ENCODE data around the gene CLEC4D.
"Not testable (repeated sequence)": the region's sequence is repeated elsewhere in the genome, so short reads cannot be mapped to it uniquely, and the experiment has no call there.

Gene CLEC4D

DNA sequence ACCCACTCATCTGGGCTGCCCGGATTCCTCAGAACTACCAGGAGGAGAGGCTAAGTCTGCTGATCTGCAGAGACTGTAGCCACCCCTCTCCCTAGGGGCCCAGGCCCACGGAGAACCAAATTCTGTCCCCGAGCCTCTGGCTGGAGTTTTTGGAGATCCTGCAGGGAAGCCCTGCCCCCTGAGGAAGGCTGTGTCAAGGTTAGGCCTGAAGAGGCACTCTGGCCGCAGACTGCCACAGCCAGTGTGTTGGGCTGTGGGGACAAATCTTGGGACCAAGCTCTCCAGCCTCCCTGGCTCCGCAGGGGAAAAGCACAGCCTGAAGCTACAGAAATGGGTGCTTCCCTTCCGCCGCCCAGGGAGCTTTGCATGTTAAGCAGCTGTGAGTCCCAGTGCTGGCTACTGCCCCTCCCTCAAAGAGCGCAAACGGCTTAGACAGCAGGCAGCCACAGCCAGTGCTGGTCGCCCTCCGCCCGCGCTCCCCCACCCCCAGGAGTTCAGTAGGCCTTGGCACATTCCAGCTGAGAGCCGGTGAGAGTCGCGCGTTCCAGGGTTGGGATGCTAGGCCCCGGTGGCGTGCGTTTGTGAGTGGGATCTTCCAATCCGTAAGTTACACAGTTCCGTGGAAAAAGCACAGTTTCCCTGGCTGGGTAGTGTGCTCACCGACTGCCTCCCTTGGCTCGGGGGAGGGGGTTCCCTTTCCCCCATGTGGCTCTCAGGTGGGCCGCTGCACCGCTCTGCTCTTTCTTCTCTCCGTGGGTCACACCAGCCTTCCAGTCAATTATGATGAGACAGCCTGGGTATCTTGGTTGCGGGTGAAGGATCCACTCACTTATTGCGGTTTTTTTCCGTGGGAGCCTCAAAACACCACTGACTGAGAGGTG is 14.2 kb downstream of the CLEC4D start:
- no peak for DNase-seq (ENCODE audit: low read depth in 2 of 3, low spot score in 1 of 3)

DNA sequence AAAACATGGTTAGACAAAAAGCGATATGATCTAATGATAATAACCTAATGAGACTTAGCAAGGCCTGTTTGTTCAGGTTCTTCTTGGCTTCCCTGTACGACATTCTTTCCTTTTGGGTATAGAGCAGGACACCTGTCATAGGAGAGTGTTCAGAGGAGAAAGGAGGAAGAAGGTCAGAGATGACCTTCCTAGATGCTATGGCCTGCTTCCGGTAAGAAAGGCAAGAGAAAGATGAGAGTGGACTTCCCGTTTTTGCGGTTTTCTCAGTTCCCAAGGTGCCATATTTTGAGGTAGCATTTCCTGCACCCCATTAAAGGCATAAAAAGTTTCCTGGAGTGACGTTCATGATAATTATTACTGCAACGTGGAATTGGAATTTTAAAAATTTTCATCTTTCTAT is 18.7 kb downstream of the CLEC4D start:
- no peak for DNase-seq (ENCODE audit: low read depth in 2 of 3, low spot score in 1 of 3)

DNA sequence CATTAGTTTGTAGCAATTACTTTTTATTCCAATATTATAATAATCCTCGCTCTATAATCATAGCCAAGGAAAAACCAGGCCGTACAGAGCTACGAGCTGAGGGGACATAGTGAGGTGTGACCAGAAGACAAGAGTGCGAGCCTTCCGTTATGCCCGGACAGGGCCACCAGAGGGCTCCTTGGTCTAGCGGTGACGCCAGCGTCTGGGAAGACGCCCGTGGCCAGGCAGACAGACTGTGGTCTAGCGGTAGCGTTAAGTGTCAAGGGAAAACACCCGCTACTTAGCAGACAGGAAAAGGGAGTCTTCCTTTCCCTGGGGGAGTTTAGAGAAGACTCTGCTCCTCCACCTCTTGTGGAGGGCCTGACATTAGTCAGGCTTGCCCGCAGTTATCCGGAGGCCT is 24.5 kb downstream of the CLEC4D start:
- DNase-seq (ENCODE audit: low read depth in 2 of 3, low spot score in 1 of 3): not testable (repeated sequence)

DNA sequence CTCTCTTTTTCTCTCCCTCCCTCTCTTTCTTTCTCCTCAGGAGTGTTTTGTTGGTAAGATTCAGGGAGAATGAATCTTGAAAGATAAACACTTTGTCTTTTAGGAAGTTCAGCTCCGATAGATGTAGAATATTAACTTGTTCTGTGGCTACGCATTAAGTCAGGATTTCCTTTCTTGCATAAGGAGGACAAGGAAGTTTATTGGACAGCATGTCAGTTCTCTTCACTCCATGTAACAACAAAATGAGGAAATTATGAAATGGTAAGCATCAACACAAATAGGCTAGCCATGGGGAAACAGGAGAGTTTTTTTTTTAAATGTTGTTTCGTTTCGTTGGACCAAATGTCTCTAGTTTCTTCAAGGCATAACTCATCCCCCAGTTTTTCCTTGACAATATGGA is 27.5 kb downstream of the CLEC4D start, which contains the start of gene CLEC4E:
TSS of gene CLEC4E (minus strand) at position 75 of the 400 bp plus-strand sequence. CDS start 108 bp downstream, outside the sequence.
- not testable (repeated sequence) for DNase-seq (ENCODE audit: low read depth in 2 of 3, low spot score in 1 of 3)

DNA sequence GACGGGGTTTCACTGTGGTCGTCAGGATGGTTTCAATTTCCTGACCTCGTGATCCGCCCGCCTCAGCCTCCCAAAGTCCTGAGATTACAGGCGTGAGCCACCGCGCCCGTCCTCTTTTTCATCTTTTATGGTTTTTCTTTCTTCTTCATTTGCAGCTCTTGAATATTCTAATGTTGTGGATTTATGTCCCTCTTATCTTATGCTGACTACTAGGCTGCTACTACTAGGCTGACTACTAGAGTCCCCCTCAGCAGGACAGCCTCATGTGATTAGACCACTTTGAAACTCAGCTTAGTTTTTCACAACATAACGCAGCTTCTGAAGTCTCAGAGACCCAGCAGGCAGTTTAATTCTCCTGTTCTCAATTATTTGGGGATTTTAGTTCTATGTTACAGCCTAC is 28.3 kb downstream of the CLEC4D start:
- DNase-seq (ENCODE audit: low read depth in 2 of 3, low spot score in 1 of 3): no peak

DNA sequence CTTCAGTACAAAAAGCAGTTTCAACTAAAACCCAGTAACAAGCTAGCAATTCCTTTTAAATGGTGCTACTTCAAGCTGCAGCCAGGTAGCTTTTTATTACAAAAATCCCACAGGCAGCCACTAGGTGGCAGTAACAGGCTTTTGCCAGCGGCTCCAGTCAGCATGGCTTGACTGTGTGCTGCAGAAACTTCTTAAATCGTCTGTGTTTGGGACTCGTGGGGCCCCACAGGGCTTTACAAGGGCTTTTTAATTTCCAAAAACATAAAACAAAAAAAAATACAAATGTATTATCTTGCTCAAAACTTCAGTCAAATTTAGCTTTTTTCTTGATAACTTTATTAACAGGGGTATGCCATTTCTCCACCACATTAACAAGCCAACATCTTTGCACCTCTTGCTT is 31.0 kb downstream of the CLEC4D start:
- DNase-seq (ENCODE audit: low read depth in 2 of 3, low spot score in 1 of 3): peak; percentile 21 to 77 (median 49)

DNA sequence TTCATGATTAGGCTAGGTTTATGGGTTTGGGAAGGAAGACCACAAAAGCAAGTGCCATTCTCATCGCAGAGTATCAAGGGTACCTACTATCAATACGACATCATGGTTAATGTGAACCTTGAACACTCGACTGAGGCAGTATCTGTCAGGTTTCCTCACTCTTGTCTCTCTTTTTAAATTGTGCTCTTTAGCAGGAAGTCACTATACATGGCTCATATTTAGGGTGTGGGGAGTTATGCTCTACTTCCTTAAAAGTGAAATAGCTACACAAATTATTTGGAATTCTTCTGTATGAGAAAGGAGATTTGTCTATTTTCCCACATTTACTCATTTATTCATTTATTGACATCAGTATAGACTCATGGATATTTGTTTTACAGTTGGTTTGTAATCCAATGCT is 33.3 kb downstream of the CLEC4D start:
- DNase-seq (ENCODE audit: low read depth in 2 of 3, low spot score in 1 of 3): no peak

DNA sequence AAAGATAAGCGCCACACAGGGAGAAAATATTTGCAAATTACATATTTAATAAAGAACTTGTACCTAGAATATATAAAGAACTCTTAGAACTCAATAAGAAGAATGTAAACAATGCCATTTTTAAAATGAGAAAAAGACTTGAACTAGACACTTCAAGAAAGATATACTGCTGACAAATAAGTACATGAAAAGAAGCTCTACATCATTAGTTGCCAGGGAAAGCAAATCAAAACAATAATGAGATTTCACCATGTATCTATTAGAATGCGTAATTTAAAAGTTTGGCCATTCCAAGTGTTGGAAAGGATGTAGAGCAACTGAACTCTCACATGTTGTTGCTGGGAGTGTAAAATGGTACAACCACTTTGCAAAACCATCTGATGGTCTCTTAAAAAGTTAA is 34.3 kb downstream of the CLEC4D start:
- no peak for DNase-seq (ENCODE audit: low read depth in 2 of 3, low spot score in 1 of 3)

DNA sequence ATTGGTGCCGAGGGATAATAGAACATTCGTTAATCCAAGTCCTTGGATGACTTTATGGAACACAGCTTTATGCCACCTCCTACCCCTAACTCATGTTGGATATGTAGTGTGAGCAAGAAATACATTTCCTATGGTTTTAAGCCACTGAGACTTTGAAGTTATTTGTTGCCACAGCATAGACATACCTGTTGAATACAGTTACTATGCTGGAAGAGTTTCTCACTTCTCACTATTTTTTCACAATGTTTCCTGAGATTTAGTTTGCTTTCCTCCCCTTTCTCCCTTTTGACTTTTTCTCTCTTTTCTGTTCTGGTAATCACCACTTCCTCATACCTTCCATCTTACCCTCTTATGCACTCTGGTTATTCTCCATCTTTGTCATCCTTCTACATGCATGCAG is 34.9 kb downstream of the CLEC4D start:
- no peak for DNase-seq (ENCODE audit: low read depth in 2 of 3, low spot score in 1 of 3)

DNA sequence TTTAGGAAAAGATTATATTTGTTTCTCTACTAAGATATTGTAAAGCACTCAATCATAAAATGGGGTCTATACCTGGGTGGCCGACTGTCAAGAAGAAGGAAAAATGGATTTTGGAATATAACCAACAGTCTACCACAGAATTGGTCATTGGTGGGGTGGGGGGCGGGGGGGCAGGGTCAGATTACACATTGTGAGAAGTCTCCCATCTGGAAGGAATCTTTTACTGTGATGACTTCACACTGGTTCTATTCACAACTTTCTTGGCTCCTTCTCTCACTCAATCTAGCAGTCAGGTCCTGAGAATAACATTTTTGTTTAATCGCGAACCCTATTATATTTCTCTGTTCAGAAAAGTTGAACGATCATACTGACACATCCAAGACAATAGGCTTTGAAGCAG is 36.1 kb downstream of the CLEC4D start:
- no peak for DNase-seq (ENCODE audit: low read depth in 2 of 3, low spot score in 1 of 3)

DNA sequence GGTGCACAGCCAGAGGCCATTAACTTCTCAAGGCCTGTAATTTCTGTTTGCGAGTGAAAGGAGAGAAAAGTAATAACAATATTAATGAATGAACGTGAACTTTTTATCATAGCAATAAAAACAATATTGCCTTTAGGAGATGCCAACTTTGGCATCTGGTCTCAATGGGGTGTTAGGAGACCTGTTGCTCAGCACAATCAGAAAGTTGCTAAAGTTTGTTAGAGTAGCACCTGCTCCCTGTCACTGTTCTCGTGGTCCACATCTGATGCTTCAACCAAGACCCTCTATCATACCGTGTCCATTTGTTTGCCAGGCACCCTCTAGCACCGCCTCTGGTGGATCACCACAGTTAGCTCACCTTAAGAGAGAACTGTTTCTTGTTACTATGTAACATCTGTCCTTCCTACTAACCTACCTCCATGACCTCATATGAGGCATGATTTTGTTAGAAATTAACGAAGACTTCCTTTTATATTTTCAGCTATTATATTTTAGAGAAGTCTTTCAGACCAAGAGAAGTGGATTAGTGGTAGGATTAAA is 39.9 kb downstream of the CLEC4D start:
- DNase-seq (ENCODE audit: low read depth in 2 of 3, low spot score in 1 of 3): no peak

DNA sequence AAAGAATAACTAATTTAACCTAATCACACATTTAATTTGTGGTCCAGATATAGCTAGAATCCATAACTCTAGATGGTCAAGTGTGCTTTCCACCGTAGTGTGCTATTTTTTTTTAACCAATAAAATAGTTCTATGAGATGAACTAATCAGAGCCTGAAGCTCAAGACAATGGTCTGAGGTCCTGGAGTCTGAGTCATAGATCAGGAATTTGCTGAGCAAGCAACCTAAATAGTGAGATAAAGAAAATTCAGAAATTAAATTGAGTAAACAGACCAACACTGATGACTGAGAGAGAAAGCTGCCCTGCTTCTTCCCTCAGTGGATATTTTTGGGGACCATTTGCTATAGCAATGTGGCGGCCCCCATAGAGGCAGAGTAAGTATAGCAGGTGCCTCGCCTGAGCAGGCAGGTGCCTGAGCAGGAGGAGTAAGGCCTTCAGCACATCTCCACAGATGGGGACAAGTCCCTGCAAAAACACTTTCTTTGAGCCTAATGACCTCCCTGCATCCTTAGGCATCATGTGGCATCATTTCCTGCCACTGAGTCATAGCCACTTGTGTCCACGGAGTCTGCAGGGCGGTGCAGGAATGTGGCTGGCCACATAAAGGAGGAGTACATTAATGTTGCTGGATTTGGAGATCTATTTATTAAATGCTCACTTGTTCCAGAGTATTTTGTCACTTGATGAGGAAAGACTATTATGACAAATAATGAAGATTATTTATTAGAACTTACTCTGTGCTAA is 41.3 kb downstream of the CLEC4D start:
- DNase-seq (ENCODE audit: low read depth in 2 of 3, low spot score in 1 of 3): no peak

DNA sequence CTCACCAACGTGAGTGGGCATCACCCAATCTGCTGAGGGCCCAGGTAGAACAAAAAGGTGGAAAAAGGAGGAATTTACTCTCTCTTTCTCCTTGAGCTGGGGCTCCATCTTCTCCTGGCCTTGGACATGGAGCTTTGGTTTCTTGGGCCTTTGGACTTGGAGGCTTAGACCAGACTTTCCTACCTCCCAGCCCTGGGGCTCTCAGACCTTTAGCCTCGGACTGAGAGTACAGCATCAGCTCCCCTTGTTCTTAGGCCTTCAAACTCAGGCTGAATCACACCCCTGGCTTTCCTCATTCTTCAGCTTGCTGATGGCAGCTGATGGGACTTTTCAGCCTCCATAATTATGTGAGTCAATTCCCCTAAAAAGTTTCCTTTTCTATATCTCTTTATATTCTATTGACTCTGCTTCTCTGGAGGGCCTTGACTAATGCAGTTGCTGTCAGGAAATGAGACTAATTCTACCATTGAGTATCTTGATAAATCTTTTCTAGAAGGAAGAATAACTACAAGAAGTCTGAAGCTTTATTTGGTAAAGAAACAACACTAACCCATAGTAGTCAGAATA is 43.3 kb downstream of the CLEC4D start:
- no peak for DNase-seq (ENCODE audit: low read depth in 2 of 3, low spot score in 1 of 3)

DNA sequence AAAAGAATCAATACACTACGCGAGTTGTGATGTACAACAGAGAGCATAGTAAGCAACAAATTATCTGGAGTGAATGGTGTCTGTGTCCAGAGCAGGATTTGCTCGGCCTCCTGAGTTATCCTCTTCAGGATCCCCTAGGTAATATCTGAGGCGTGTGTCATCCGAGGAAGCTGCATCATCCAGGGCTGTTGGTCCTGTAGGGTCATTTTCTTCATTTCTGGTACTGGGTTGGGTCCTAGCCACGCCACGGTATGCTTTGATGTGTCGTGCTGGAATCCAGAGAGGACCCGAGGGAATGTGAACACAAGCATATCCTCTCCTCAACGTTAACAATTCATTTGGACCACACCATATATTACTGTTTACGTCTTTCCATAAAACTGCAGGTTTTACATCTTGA is 46.4 kb downstream of the CLEC4D start:
- DNase-seq (ENCODE audit: low read depth in 2 of 3, low spot score in 1 of 3): no peak

DNA sequence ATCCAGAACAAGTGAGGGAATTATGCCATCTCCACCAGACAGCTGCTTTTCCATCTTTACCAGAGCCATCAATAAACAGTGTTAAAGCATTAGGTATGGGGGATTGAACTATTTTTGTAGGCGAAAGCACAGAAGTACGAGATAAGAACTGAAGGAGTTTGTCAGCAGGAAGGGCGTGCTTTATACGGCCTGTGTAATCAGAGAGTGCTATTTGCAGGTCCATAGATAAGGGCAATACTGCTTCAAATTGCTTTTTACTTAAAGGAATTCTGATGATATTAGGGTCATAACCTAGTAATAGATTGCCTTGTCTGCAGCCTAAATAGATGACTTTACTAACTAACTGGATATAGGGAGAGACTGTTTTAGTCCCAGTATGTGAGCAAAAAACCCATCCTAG is 47.7 kb downstream of the CLEC4D start:
- DNase-seq (ENCODE audit: low read depth in 2 of 3, low spot score in 1 of 3): no peak

DNA sequence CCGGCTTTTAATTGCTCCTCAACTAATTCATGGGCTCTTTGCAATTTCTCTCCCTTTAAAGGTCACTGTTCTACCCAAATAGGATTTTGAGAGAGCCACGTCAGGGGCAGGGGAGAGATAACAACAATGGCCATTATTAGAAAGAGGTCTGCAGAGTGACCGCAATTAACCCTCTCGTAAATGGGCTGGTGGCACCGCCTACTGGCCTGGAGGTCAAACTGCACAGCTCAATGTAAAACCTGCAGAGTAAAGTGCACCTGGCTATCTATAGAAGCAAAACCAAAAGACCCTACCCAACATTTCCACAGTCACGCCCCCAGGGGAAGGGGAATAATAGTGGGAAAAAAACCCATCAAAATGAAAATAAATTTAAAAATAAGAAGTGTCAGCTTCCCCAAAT is 49.0 kb downstream of the CLEC4D start:
- no peak for DNase-seq (ENCODE audit: low read depth in 2 of 3, low spot score in 1 of 3)

DNA sequence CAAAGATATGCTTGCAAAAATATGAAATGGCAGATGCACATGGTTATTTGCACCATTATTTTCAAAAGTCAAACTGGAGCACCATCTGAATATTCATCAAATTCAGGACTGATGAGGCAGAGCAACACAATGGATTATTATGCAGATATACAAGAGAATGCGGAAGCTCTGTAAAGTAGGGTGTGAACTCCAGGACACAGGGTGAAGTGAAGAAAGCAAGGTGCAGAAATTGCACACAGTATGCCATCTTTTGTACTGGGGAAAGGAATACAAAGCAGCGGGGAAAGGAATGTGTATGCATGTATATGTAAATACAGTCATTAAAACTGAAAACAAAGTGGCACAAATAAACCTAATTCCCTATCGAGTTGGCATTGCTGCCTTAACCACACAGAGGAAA is 50.1 kb downstream of the CLEC4D start:
- no peak for DNase-seq (ENCODE audit: low read depth in 2 of 3, low spot score in 1 of 3)

DNA sequence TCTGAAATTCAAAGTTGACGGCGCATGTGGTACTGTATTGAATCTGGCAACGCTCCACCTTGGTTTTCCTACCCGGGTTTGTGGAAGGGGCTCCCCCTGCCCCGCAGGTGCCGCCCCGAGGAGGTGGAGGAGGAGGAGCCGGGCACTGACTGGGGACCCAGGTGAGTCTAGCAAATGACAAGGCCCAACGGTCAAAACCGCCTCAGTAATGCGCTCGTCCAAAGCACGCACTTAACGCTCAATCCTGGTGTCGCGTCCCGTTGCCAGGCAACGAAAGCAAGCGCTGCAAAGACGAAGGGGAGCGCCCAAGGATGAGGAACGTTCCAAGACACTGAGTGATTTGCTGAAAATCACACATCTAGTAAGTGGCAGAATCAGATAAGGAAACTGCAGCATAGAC is 51.4 kb downstream of the CLEC4D start:
- DNase-seq (ENCODE audit: low read depth in 2 of 3, low spot score in 1 of 3): no peak

DNA sequence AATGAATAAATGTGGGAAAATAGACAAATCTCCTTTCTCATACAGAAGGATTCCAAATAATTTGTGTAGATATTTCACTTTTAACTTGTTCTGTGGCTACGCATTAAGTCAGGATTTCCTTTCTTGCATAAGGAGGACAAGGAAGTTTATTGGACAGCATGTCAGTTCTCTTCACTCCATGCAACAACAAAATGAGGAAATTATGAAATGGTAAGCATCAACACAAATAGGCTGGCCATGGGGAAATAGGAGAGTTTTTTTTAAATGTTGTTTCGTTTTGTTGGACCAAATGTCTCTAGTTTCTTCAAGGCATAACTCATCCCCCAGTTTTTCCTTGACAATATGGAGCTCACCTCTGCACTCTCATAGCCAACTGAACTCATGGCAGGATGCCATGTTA is 52.7 kb downstream of the CLEC4D start:
- not testable (repeated sequence) for DNase-seq (ENCODE audit: low read depth in 2 of 3, low spot score in 1 of 3)

DNA sequence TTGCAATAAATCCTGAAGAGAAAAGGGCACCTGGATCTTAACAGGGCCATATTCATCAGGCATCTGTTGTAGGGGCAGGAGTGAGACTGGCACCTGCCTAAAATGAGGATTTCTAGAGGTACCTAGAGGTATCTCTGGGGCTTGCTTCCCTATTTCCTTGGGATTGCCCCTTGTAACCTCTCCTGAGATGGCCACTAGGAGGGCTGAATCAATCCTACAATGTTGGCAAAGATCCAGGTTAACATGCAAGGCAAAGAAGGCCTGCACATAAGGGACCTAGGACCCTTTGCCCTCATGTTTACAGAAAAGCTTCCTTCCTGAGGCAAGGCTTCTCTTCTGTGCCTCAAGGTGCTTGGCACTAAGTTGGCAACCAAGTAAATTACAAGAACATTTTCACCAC is 53.2 kb downstream of the CLEC4D start:
- no peak for DNase-seq (ENCODE audit: low read depth in 2 of 3, low spot score in 1 of 3)
